ENCODE data around the gene FAM171A1.

Gene FAM171A1

DNA sequence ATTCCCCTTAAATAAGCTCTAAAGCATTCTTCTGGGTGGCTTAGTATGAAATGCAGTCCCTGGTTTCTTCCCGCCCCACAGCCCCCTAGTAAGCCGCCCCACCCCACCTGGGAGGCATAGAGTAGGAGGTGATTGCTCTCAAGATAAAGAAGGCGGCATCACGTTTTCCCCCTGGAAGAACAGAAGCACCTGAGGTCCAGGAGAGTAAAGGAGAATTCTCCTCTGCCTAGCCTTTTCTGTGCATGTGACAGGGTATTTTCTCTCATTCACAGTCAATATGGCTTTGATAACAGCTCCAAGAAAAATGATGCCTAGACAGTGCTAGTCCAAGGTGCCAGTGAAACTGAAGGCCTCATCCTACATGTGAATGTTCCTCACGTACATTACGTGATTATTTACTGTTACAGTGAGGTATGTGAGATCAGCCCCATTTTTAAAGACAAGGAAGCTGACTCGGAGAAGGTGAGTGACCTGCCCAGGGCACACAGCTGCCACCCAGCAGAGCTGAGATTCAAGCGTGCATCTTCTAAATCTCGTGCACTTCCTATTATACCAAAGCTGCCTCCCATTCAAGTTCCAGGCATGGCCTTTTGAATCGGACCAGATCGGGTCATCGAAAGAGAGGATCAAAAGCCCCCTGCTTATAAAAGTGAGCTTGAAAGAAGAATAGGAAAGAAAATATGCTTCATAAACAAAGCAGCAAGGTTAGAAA lies 59.4 kb downstream of the FAM171A1 start:
- no peak overlapping the region for H3K9ac ChIP-seq (ENCODE audit: low read length)
- no peaks in the 10 kb centered on the region; the same call in 1 of the 2 replicates for H3K27me3 ChIP-seq (ENCODE audit: insufficient read depth, low read length)
- H3F3A ChIP-seq (ENCODE audit: insufficient read depth, low read length) = no peaks in the 10 kb centered on the region
- no peaks in the 10 kb centered on the region for H4K20me1 ChIP-seq (ENCODE audit: insufficient read depth, low read length)
- no peak overlapping the region for H3K4me2 ChIP-seq (ENCODE audit: low read length)
- no peak overlapping the region for H3K27ac ChIP-seq (ENCODE audit: low read depth, low read length, poor library complexity, severe bottlenecking)
- no peak overlapping the region for H2AFZ ChIP-seq (ENCODE audit: low read length)
- H3K4me3 ChIP-seq (ENCODE audit: low read depth, low read length, poor library complexity, severe bottlenecking) = no peak overlapping the region
- no peaks in the 10 kb centered on the region for H3K9me3 ChIP-seq (ENCODE audit: low read length)
- TF ChIP-seq, protein P1, sequence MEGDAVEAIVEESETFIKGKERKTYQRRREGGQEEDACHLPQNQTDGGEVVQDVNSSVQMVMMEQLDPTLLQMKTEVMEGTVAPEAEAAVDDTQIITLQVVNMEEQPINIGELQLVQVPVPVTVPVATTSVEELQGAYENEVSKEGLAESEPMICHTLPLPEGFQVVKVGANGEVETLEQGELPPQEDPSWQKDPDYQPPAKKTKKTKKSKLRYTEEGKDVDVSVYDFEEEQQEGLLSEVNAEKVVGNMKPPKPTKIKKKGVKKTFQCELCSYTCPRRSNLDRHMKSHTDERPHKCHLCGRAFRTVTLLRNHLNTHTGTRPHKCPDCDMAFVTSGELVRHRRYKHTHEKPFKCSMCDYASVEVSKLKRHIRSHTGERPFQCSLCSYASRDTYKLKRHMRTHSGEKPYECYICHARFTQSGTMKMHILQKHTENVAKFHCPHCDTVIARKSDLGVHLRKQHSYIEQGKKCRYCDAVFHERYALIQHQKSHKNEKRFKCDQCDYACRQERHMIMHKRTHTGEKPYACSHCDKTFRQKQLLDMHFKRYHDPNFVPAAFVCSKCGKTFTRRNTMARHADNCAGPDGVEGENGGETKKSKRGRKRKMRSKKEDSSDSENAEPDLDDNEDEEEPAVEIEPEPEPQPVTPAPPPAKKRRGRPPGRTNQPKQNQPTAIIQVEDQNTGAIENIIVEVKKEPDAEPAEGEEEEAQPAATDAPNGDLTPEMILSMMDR (IDR thresholded peaks at IDR 0.05; ENCODE audit: low read length) = no peak
- TF ChIP-seq EZH2 (IDR thresholded peaks at IDR 0.05; ENCODE audit: borderline replicate concordance, low read length) = no peak
- no peaks in the 10 kb centered on the region for H3K79me2 ChIP-seq (ENCODE audit: insufficient read depth, low read length)
- no peaks in the 10 kb centered on the region for H3K36me3 ChIP-seq (ENCODE audit: insufficient read depth, low read length)
- H3K4me1 ChIP-seq (ENCODE audit: insufficient read depth, low read length, severe bottlenecking) = no peaks in the 10 kb centered on the region
- H3K9me2 ChIP-seq (ENCODE audit: low read depth, low read length) = no peaks in the 10 kb centered on the region

DNA sequence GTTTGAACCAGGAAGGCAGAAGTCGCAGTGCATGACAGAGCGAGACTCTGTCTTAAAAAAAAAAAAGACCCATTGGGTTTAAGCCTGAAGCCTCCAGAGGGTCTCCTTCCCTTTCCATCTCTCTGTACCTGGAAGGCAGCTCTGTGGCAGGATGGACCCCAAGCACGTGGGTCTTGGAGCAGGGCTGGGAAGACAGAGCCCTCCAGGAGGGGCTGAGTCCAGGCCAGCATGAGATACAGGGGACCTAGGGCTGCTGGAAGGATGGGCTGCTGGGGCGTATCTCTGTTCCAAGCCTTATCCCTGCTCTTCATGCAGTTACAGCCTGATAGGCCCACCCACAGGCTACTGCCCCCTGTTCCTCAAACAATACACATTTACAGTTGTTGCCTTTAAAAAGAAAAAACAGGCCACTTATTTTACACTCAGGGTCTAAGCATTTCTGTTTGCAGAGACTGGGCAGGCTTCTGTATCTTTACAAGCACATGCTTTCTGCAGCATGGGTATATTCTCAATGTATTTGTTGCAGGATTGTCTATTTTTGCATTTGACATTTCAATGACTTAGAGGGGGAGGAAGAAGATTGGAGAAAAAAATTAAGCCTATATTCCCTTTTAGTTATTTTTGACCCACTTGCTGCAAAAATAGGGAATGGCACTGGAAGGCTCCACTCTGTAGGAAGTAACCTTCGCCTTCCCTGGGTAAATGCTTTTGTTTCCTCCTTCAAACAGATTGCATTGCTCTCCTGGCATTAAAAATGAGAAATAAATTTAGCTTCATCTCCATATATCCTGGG lies 60.1 kb downstream of the FAM171A1 start:
- TF ChIP-seq EZH2 (IDR thresholded peaks at IDR 0.05; ENCODE audit: borderline replicate concordance, low read length) = no peak
- TF ChIP-seq, protein P1 (IDR thresholded peaks at IDR 0.05; ENCODE audit: low read length) = no peak
- H3K9me3 ChIP-seq (ENCODE audit: low read length) = no peaks in the 10 kb centered on the region
- no peaks in the 10 kb centered on the region for H3K9me2 ChIP-seq (ENCODE audit: low read depth, low read length)
- no peaks in the 10 kb centered on the region for H3K36me3 ChIP-seq (ENCODE audit: insufficient read depth, low read length)
- H3K79me2 ChIP-seq (ENCODE audit: insufficient read depth, low read length) = no peaks in the 10 kb centered on the region
- no peak overlapping the region for H2AFZ ChIP-seq (ENCODE audit: low read length)
- H3K4me2 ChIP-seq (ENCODE audit: low read length) = no peak overlapping the region
- no peaks in the 10 kb centered on the region; the same call in 1 of the 2 replicates for H3K27me3 ChIP-seq (ENCODE audit: insufficient read depth, low read length)
- no peaks in the 10 kb centered on the region for H3K4me1 ChIP-seq (ENCODE audit: insufficient read depth, low read length, severe bottlenecking)
- H3F3A ChIP-seq (ENCODE audit: insufficient read depth, low read length) = no peaks in the 10 kb centered on the region
- no peak overlapping the region for H3K9ac ChIP-seq (ENCODE audit: low read length)
- no peak overlapping the region for H3K4me3 ChIP-seq (ENCODE audit: low read depth, low read length, poor library complexity, severe bottlenecking)
- no peaks in the 10 kb centered on the region for H4K20me1 ChIP-seq (ENCODE audit: insufficient read depth, low read length)
- no peak overlapping the region for H3K27ac ChIP-seq (ENCODE audit: low read depth, low read length, poor library complexity, severe bottlenecking)

DNA sequence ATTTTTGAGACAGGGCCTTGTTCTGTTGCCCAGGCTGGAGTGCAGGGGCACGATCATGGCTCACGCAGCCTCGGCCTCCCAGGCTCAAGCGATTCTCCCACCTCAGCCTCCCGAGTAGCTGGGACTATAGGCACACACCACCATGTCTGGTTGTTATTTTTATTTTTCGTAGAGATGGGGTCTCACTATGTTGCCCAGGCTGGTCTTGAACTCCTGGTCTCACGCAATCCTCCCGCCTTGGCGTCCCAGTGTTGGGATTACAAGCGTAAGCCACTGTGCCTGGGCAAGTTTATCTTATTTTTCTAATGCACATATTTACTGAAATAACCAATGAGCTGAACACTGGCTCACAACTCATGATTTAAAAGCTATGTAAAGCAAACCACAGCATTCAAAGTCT lies 61.9 kb downstream of the FAM171A1 start:
- H2AFZ ChIP-seq (ENCODE audit: low read length) = no peak overlapping the region
- H3K27ac ChIP-seq (ENCODE audit: low read depth, low read length, poor library complexity, severe bottlenecking) = no peak overlapping the region
- TF ChIP-seq EZH2 (IDR thresholded peaks at IDR 0.05; ENCODE audit: borderline replicate concordance, low read length) = no peak
- TF ChIP-seq, protein P1 (IDR thresholded peaks at IDR 0.05; ENCODE audit: low read length) = no peak
- H3K4me1 ChIP-seq (ENCODE audit: insufficient read depth, low read length, severe bottlenecking) = no peaks in the 10 kb centered on the region
- no peak overlapping the region for H3K9ac ChIP-seq (ENCODE audit: low read length)
- no peaks in the 10 kb centered on the region for H3K9me3 ChIP-seq (ENCODE audit: low read length)
- H3K9me2 ChIP-seq (ENCODE audit: low read depth, low read length) = no peaks in the 10 kb centered on the region
- no peaks in the 10 kb centered on the region for H4K20me1 ChIP-seq (ENCODE audit: insufficient read depth, low read length)
- no peak overlapping the region for H3K4me3 ChIP-seq (ENCODE audit: low read depth, low read length, poor library complexity, severe bottlenecking)
- no peaks in the 10 kb centered on the region for H3F3A ChIP-seq (ENCODE audit: insufficient read depth, low read length)
- no peak overlapping the region for H3K4me2 ChIP-seq (ENCODE audit: low read length)
- H3K36me3 ChIP-seq (ENCODE audit: insufficient read depth, low read length) = no peaks in the 10 kb centered on the region
- H3K27me3 ChIP-seq (ENCODE audit: insufficient read depth, low read length) = no peaks in the 10 kb centered on the region
- no peaks in the 10 kb centered on the region for H3K79me2 ChIP-seq (ENCODE audit: insufficient read depth, low read length)

All from OCI-LY1 (cell line).